ENCODE results near the gene NIFK. TPM values are rescaled to one million over a fixed set of nuclear protein-coding genes. Genes with fewer than 3 reads are reported as not detected.
"Not testable (repeated sequence)": the region's sequence is repeated elsewhere in the genome, so short reads cannot be mapped to it uniquely, and the experiment has no call there.

NIFK gene
- total RNA-seq, 1 donor from 2014 or later: 117 TPM

DNA sequence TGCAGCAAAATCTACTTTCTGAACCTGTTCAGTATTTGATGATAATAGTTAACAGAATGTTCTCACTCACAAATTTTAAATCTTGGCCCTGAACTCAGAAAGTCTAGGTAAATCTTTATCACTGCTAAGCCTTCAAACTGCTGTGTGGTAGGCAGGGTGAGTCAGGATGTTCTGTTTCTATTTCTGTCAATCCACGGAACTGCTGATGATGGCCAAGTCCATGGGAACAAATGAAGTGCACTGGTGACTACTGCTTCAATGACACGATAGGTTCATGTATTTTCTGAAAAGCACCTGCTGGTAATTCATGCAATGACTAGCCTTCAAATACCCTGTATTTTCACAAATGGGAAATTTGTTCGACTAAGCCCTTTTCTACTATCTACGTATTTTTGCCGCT, 14.2 kb downstream of the NIFK start:
- DNase-seq (ENCODE audit: low spot score): no peak
- intact Hi-C loops (cut with micrococcal nuclease): loop anchor here (1.0 kb wide), 7 partner anchors 14 to 195 kb away; partner anchors contain the start of genes CLASP1, NIFK and TSN

GRCh38 chr2:121721926-121722325, 14.7 kb downstream of the NIFK start:
- peaks cover 8% of the 10 kb centered on the region for H3K36me3 Mint-ChIP-seq (ENCODE audit: low read depth)
- no peak for DNase-seq (ENCODE audit: low spot score)
- H3K9me3 Mint-ChIP-seq: no peaks in the 10 kb centered on the region
- H3K4me1 Mint-ChIP-seq (ENCODE audit: low read depth): peaks cover 18% of the 10 kb centered on the region
- peak overlapping the region; percentile 87 for H3K27ac Mint-ChIP-seq
- intact Hi-C loops (cut with micrococcal nuclease): loop anchor here (1.0 kb wide), 7 partner anchors 14 to 195 kb away; partner anchors contain the start of genes CLASP1, NIFK and TSN
- no peak overlapping the region for H3K4me3 Mint-ChIP-seq (ENCODE audit: low read depth)
- H3K27me3 Mint-ChIP-seq (ENCODE audit: low read depth): no peaks in the 10 kb centered on the region

More for the DNA sequence above, 14.2 kb downstream of the NIFK start:
- peaks cover 12% of the 10 kb centered on the region for H3K36me3 Mint-ChIP-seq (ENCODE audit: low read depth)
- H3K27ac Mint-ChIP-seq: peak overlapping the region; percentile 87
- no peaks in the 10 kb centered on the region for H3K9me3 Mint-ChIP-seq
- no peaks in the 10 kb centered on the region for H3K27me3 Mint-ChIP-seq (ENCODE audit: low read depth)
- peaks cover 18% of the 10 kb centered on the region for H3K4me1 Mint-ChIP-seq (ENCODE audit: low read depth)
- H3K4me3 Mint-ChIP-seq (ENCODE audit: low read depth): no peak overlapping the region

DNA sequence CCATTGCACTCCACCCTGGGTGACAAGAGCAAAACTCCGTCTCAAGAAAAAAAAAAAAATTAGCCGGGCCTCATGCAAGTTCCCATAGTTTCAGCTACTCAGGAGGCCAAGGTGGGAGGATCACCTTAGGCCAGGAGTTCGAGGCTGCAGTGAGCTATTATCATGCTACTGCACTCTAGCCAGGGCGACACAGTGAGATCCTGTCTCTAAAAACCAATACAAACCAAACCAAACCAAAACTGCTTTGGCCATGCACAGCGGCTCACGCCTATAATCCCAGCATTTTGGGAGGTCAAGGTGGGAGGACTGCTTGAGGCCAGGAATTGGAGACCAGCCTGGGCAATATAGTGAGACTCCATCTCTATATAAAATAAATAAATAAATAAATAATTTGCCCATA, 19.1 kb downstream of the NIFK start:
- Mint-ChIP-seq H3K27me3 (ENCODE audit: low read depth) (no peaks in the 10 kb centered on the region), H3K4me1 (ENCODE audit: low read depth) (peaks cover 9% of the 10 kb centered on the region), H3K36me3 (ENCODE audit: low read depth) (no peaks in the 10 kb centered on the region), H3K4me3 (ENCODE audit: low read depth) (no peak overlapping the region), H3K9me3 (no peaks in the 10 kb centered on the region), H3K27ac (no peak overlapping the region)
- intact Hi-C loops (cut with micrococcal nuclease): no loop called here
- no peak for DNase-seq (ENCODE audit: low spot score)

GRCh38 chr2:121716126-121716525, 20.5 kb downstream of the NIFK start:
- no peak for DNase-seq (ENCODE audit: low spot score)
- Mint-ChIP-seq H3K27me3 (ENCODE audit: low read depth) (no peaks in the 10 kb centered on the region), H3K4me1 (ENCODE audit: low read depth) (peaks cover 3% of the 10 kb centered on the region), H3K9me3 (no peaks in the 10 kb centered on the region), H3K36me3 (ENCODE audit: low read depth) (no peaks in the 10 kb centered on the region), H3K4me3 (ENCODE audit: low read depth) (no peak overlapping the region), H3K27ac (no peak overlapping the region)
- intact Hi-C loops (cut with micrococcal nuclease): no loop called here

DNA sequence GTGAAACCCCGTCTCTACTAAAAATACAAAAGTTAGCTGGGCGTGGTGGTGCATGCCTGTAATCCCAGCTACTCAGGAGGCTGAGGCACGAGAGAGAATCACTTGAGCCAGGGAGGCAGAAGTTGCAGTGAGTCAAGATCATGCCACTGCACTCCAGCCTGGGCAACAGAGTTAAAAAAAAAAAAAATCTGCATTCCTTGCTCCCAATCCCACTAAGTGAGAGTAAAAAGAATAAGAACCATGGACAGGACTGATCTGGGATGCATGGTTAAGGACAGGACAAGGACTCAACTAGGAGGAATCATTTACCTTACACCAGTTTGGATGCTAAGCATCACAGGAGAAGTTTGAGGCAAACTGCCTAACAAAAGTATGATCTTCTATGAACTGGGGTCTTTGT, 25.2 kb downstream of the NIFK start:
- DNase-seq (ENCODE audit: low spot score); intact Hi-C loops (cut with micrococcal nuclease): not testable (repeated sequence)

GRCh38 chr2:121710470-121711170, 26.1 kb downstream of the NIFK start:
- Mint-ChIP-seq H3K4me1 (ENCODE audit: low read depth) (peaks cover 4% of the 10 kb centered on the region), H3K36me3 (ENCODE audit: low read depth) (no peaks in the 10 kb centered on the region), H3K4me3 (ENCODE audit: low read depth) (no peak overlapping the region), H3K9me3 (no peaks in the 10 kb centered on the region), H3K27me3 (ENCODE audit: low read depth) (no peaks in the 10 kb centered on the region), H3K27ac (no peak overlapping the region)
- no peak for DNase-seq (ENCODE audit: low spot score)
- intact Hi-C loops (cut with micrococcal nuclease): no loop called here

More for the DNA sequence above, 25.2 kb downstream of the NIFK start:
- H3K9me3 Mint-ChIP-seq; H3K4me3 Mint-ChIP-seq (ENCODE audit: low read depth); H3K27me3 Mint-ChIP-seq (ENCODE audit: low read depth); H3K36me3 Mint-ChIP-seq (ENCODE audit: low read depth); H3K27ac Mint-ChIP-seq; H3K4me1 Mint-ChIP-seq (ENCODE audit: low read depth): not testable (repeated sequence)

- peaks cover 4% of the 10 kb centered on the region for H3K4me1 Mint-ChIP-seq (ENCODE audit: low read depth)
- no peaks in the 10 kb centered on the region for H3K27me3 Mint-ChIP-seq (ENCODE audit: low read depth)
- no peaks in the 10 kb centered on the region for H3K9me3 Mint-ChIP-seq
- no peaks in the 10 kb centered on the region for H3K36me3 Mint-ChIP-seq (ENCODE audit: low read depth)
- H3K27ac Mint-ChIP-seq: no peak overlapping the region
- intact Hi-C loops (cut with micrococcal nuclease): no loop called here
- H3K4me3 Mint-ChIP-seq (ENCODE audit: low read depth): no peak overlapping the region
- no peak for DNase-seq (ENCODE audit: low spot score)
Measured at GRCh38 chr2:121709776-121710469, 26.8 kb downstream of the NIFK start.

GRCh38 chr2:121707920-121708361, 28.7 kb downstream of the NIFK start:
- H3K27me3 Mint-ChIP-seq (ENCODE audit: low read depth): no peaks in the 10 kb centered on the region
- peaks cover 4% of the 10 kb centered on the region for H3K4me1 Mint-ChIP-seq (ENCODE audit: low read depth)
- DNase-seq (ENCODE audit: low spot score): no peak
- intact Hi-C loops (cut with micrococcal nuclease): no loop called here
- H3K27ac Mint-ChIP-seq: no peak overlapping the region
- H3K9me3 Mint-ChIP-seq: no peaks in the 10 kb centered on the region
- H3K4me3 Mint-ChIP-seq (ENCODE audit: low read depth): no peak overlapping the region
- H3K36me3 Mint-ChIP-seq (ENCODE audit: low read depth): no peaks in the 10 kb centered on the region

GRCh38 chr2:121707344-121707919, 29.2 kb downstream of the NIFK start:
- Mint-ChIP-seq H3K4me3 (ENCODE audit: low read depth) (no peak overlapping the region), H3K36me3 (ENCODE audit: low read depth) (no peaks in the 10 kb centered on the region), H3K27ac (no peak overlapping the region), H3K27me3 (ENCODE audit: low read depth) (no peaks in the 10 kb centered on the region), H3K4me1 (ENCODE audit: low read depth) (peaks cover 6% of the 10 kb centered on the region), H3K9me3 (no peaks in the 10 kb centered on the region)
- intact Hi-C loops (cut with micrococcal nuclease): no loop called here
- no peak for DNase-seq (ENCODE audit: low spot score)

GRCh38 chr2:121705958-121706357, 30.7 kb downstream of the NIFK start:
- H3K4me1 Mint-ChIP-seq (ENCODE audit: low read depth): peaks cover 17% of the 10 kb centered on the region
- H3K36me3 Mint-ChIP-seq (ENCODE audit: low read depth): no peaks in the 10 kb centered on the region
- no peak for DNase-seq (ENCODE audit: low spot score)
- no peak overlapping the region for H3K27ac Mint-ChIP-seq
- H3K4me3 Mint-ChIP-seq (ENCODE audit: low read depth): no peak overlapping the region
- intact Hi-C loops (cut with micrococcal nuclease): no loop called here
- H3K9me3 Mint-ChIP-seq: no peaks in the 10 kb centered on the region
- H3K27me3 Mint-ChIP-seq (ENCODE audit: low read depth): no peaks in the 10 kb centered on the region

GRCh38 chr2:121705390-121705789, 31.3 kb downstream of the NIFK start:
- no peak for DNase-seq (ENCODE audit: low spot score)
- no peaks in the 10 kb centered on the region for H3K27me3 Mint-ChIP-seq (ENCODE audit: low read depth)
- H3K36me3 Mint-ChIP-seq (ENCODE audit: low read depth): no peaks in the 10 kb centered on the region
- intact Hi-C loops (cut with micrococcal nuclease): no loop called here
- no peak overlapping the region for H3K4me3 Mint-ChIP-seq (ENCODE audit: low read depth)
- H3K4me1 Mint-ChIP-seq (ENCODE audit: low read depth): peaks cover 23% of the 10 kb centered on the region
- H3K27ac Mint-ChIP-seq: no peak overlapping the region
- H3K9me3 Mint-ChIP-seq: no peaks in the 10 kb centered on the region

GRCh38 chr2:121701761-121702160, 34.9 kb downstream of the NIFK start:
- H3K4me3 Mint-ChIP-seq (ENCODE audit: low read depth); H3K9me3 Mint-ChIP-seq; H3K27me3 Mint-ChIP-seq (ENCODE audit: low read depth); intact Hi-C loops (cut with micrococcal nuclease); H3K36me3 Mint-ChIP-seq (ENCODE audit: low read depth); DNase-seq (ENCODE audit: low spot score): not testable (repeated sequence)
- Mint-ChIP-seq H3K27ac (peak overlapping the region; percentile 61), H3K4me1 (ENCODE audit: low read depth) (peaks cover 46% of the 10 kb centered on the region)

Measured in activated T-helper 2 cell treated with anti-CD3 and anti-CD28 coated beads, Interferon-gamma antibody, Interleukin-2, Interleukin-4, amounts not matched to agents 10 μg/mL and 5 μg/mL and 100 μg/mL, durations not matched to agents 14 hours and 24 hours and 36 hours (primary cell).